ENCODE data around the gene TPSD1.
"Not testable (repeated sequence)": the region's sequence is repeated elsewhere in the genome, so short reads cannot be mapped to it uniquely, and the experiment has no call there.

TPSD1 gene

GRCh38 chr16:1265090-1265630 is 9.3 kb downstream of the TPSD1 start:
- Histone ChIP-seq H2BK12ac (ENCODE audit: low read length in 2 of 2) (no peak overlapping the region), H4K8ac (ENCODE audit: low read length) (no peak overlapping the region), H3K9ac (ENCODE audit: low read length) (no peak overlapping the region), H3K4me3 (ENCODE audit: insufficient read depth in 1 of 2, low read depth in 1 of 2, low read length in 2 of 2) (no peak overlapping the region), H3K23ac (ENCODE audit: low read length in 2 of 2) (no peak overlapping the region), H2BK120ac (ENCODE audit: low read depth, low read length) (no peak overlapping the region), H3K18ac (ENCODE audit: low read depth in 1 of 2, low read length in 2 of 2) (no peak overlapping the region), H2BK5ac (ENCODE audit: low read depth, low read length, poor library complexity, severe bottlenecking) (no peak overlapping the region), H3K79me1 (replicated peaks; ENCODE audit: low read length, poor library complexity, severe bottlenecking) (no peaks in the 10 kb centered on the region), H2AK5ac (ENCODE audit: low read length, severe bottlenecking) (no peak overlapping the region), H3K9me3 (ENCODE audit: control insufficient read depth, low read length) (no peaks in the 10 kb centered on the region), H3K27me3 (ENCODE audit: control insufficient read depth in 1 of 2, insufficient read depth in 1 of 2, low read length in 2 of 2) (peaks cover 15 to 48% of the 10 kb centered on the region in 2 experiments), H3K36me3 (ENCODE audit: control insufficient read depth in 1 of 2, insufficient read depth in 2 of 2, low read depth in 1 of 2, low read length in 2 of 2) (no peaks in the 10 kb centered on the region), H2AFZ (ENCODE audit: low read depth, low read length) (no peak overlapping the region), H2BK15ac (ENCODE audit: low read depth, poor library complexity, severe bottlenecking) (no peak overlapping the region), H3K4me2 (ENCODE audit: low read length, poor library complexity, severe bottlenecking) (no peak overlapping the region), H3K4ac (ENCODE audit: low read depth in 1 of 2, low read length in 2 of 2) (no peak overlapping the region), H3K4me1 (ENCODE audit: control insufficient read depth, insufficient read depth, low read depth, low read length) (peaks cover 2% of the 10 kb centered on the region), H3K14ac (ENCODE audit: low read length in 2 of 2) (no peak overlapping the region), H4K91ac (ENCODE audit: low read length) (no peak overlapping the region), H3K27ac (ENCODE audit: low read length, poor library complexity, severe bottlenecking) (no peak overlapping the region)
- 89% methylated on average over 13 of the region's 13 CpGs for WGBS
- no peak for DNase-seq

- H3K4me2 ChIP-seq (ENCODE audit: low read length, poor library complexity, severe bottlenecking) = no peak overlapping the region
- no peak overlapping the region for H2BK15ac ChIP-seq (ENCODE audit: low read depth, poor library complexity, severe bottlenecking)
- no peak overlapping the region for H3K18ac ChIP-seq (ENCODE audit: low read depth in 1 of 2, low read length in 2 of 2)
- 88% methylated on average over 19 of the region's 19 CpGs for WGBS
- no peak overlapping the region for H3K4me3 ChIP-seq (ENCODE audit: insufficient read depth in 1 of 2, low read depth in 1 of 2, low read length in 2 of 2)
- H2BK5ac ChIP-seq (ENCODE audit: low read depth, low read length, poor library complexity, severe bottlenecking) = no peak overlapping the region
- no peaks in the 10 kb centered on the region for H3K9me3 ChIP-seq (ENCODE audit: control insufficient read depth, low read length)
- H3K14ac ChIP-seq (ENCODE audit: low read length in 2 of 2) = no peak overlapping the region
- no peaks in the 10 kb centered on the region for H3K79me1 ChIP-seq (replicated peaks; ENCODE audit: low read length, poor library complexity, severe bottlenecking)
- H2BK12ac ChIP-seq (ENCODE audit: low read length in 2 of 2) = no peak overlapping the region
- no peak overlapping the region for H4K91ac ChIP-seq (ENCODE audit: low read length)
- H3K27ac ChIP-seq (ENCODE audit: low read length, poor library complexity, severe bottlenecking) = no peak overlapping the region
- peaks cover 2% of the 10 kb centered on the region for H3K4me1 ChIP-seq (ENCODE audit: control insufficient read depth, insufficient read depth, low read depth, low read length)
- H3K36me3 ChIP-seq (ENCODE audit: control insufficient read depth in 1 of 2, insufficient read depth in 2 of 2, low read depth in 1 of 2, low read length in 2 of 2) = no peaks in the 10 kb centered on the region
- no peak overlapping the region for H2AFZ ChIP-seq (ENCODE audit: low read depth, low read length)
- no peak overlapping the region for H2BK120ac ChIP-seq (ENCODE audit: low read depth, low read length)
- no peak overlapping the region for H3K9ac ChIP-seq (ENCODE audit: low read length)
- peaks cover 9 to 45% of the 10 kb centered on the region in 2 experiments for H3K27me3 ChIP-seq (ENCODE audit: control insufficient read depth in 1 of 2, insufficient read depth in 1 of 2, low read length in 2 of 2)
- H2AK5ac ChIP-seq (ENCODE audit: low read length, severe bottlenecking) = no peak overlapping the region
- no peak overlapping the region for H3K23ac ChIP-seq (ENCODE audit: low read length in 2 of 2)
- H4K8ac ChIP-seq (ENCODE audit: low read length) = no peak overlapping the region
- no peak overlapping the region for H3K4ac ChIP-seq (ENCODE audit: low read depth in 1 of 2, low read length in 2 of 2)
- DNase-seq = no peak
These were observed 10.0 kb downstream of the TPSD1 start for GRCh38 chr16:1265826-1266225.

GRCh38 chr16:1269418-1269817 is 13.5 kb downstream of the TPSD1 start:
- not testable (repeated sequence) for H3K27ac ChIP-seq (ENCODE audit: low read length, poor library complexity, severe bottlenecking); H3K18ac ChIP-seq (ENCODE audit: low read depth in 1 of 2, low read length in 2 of 2); H2BK5ac ChIP-seq (ENCODE audit: low read depth, low read length, poor library complexity, severe bottlenecking); H3K79me1 ChIP-seq (replicated peaks; ENCODE audit: low read length, poor library complexity, severe bottlenecking); H4K8ac ChIP-seq (ENCODE audit: low read length); H2BK120ac ChIP-seq (ENCODE audit: low read depth, low read length); H3K14ac ChIP-seq (ENCODE audit: low read length in 2 of 2); H2BK12ac ChIP-seq (ENCODE audit: low read length in 2 of 2); DNase-seq; H3K9ac ChIP-seq (ENCODE audit: low read length); H4K91ac ChIP-seq (ENCODE audit: low read length); H3K36me3 ChIP-seq (ENCODE audit: control insufficient read depth in 1 of 2, insufficient read depth in 2 of 2, low read depth in 1 of 2, low read length in 2 of 2); H2AFZ ChIP-seq (ENCODE audit: low read depth, low read length); H3K4me2 ChIP-seq (ENCODE audit: low read length, poor library complexity, severe bottlenecking); H3K23ac ChIP-seq (ENCODE audit: low read length in 2 of 2); H3K9me3 ChIP-seq (ENCODE audit: control insufficient read depth, low read length); H3K4ac ChIP-seq (ENCODE audit: low read depth in 1 of 2, low read length in 2 of 2); H2BK15ac ChIP-seq (ENCODE audit: low read depth, poor library complexity, severe bottlenecking); H3K4me3 ChIP-seq (ENCODE audit: insufficient read depth in 1 of 2, low read depth in 1 of 2, low read length in 2 of 2); H2AK5ac ChIP-seq (ENCODE audit: low read length, severe bottlenecking)
- 85% methylated on average over 7 of the region's 7 CpGs for WGBS
- peaks cover 14% of the 10 kb centered on the region for H3K4me1 ChIP-seq (ENCODE audit: control insufficient read depth, insufficient read depth, low read depth, low read length)
- H3K27me3 ChIP-seq (ENCODE audit: control insufficient read depth in 1 of 2, insufficient read depth in 1 of 2, low read length in 2 of 2) = peaks cover 0 to 44% of the 10 kb centered on the region in 2 experiments

- Histone ChIP-seq H3K27me3 (ENCODE audit: control insufficient read depth in 1 of 2, insufficient read depth in 1 of 2, low read length in 2 of 2) (peaks cover 0 to 50% of the 10 kb centered on the region in 2 experiments), H2AFZ (ENCODE audit: low read depth, low read length) (no peak overlapping the region), H4K91ac (ENCODE audit: low read length) (no peak overlapping the region), H3K4me3 (ENCODE audit: insufficient read depth in 1 of 2, low read depth in 1 of 2, low read length in 2 of 2) (no peak overlapping the region), H3K4me1 (ENCODE audit: control insufficient read depth, insufficient read depth, low read depth, low read length) (peaks cover 14% of the 10 kb centered on the region), H3K27ac (ENCODE audit: low read length, poor library complexity, severe bottlenecking) (no peak overlapping the region), H2BK15ac (ENCODE audit: low read depth, poor library complexity, severe bottlenecking) (no peak overlapping the region), H2BK5ac (ENCODE audit: low read depth, low read length, poor library complexity, severe bottlenecking) (no peak overlapping the region), H2AK5ac (ENCODE audit: low read length, severe bottlenecking) (no peak overlapping the region), H4K8ac (ENCODE audit: low read length) (no peak overlapping the region), H3K18ac (ENCODE audit: low read depth in 1 of 2, low read length in 2 of 2) (no peak overlapping the region), H3K23ac (ENCODE audit: low read length in 2 of 2) (no peak overlapping the region), H3K36me3 (ENCODE audit: control insufficient read depth in 1 of 2, insufficient read depth in 2 of 2, low read depth in 1 of 2, low read length in 2 of 2) (no peaks in the 10 kb centered on the region), H2BK120ac (ENCODE audit: low read depth, low read length) (no peak overlapping the region), H3K4me2 (ENCODE audit: low read length, poor library complexity, severe bottlenecking) (no peak overlapping the region), H3K9ac (ENCODE audit: low read length) (no peak overlapping the region), H3K9me3 (ENCODE audit: control insufficient read depth, low read length) (no peaks in the 10 kb centered on the region), H3K14ac (ENCODE audit: low read length in 2 of 2) (no peak overlapping the region), H3K4ac (ENCODE audit: low read depth in 1 of 2, low read length in 2 of 2) (no peak overlapping the region), H2BK12ac (ENCODE audit: low read length in 2 of 2) (no peak overlapping the region), H3K79me1 (replicated peaks; ENCODE audit: low read length, poor library complexity, severe bottlenecking) (no peaks in the 10 kb centered on the region)
- 87% methylated on average over 12 of the region's 12 CpGs for WGBS
- DNase-seq = no peak
These were observed 15.5 kb downstream of the TPSD1 start for GRCh38 chr16:1271380-1271723.

All from mesenchymal stem cell (in vitro differentiated cells and primary cell).